HCT116 (cell line): ENCODE results near the gene TEAD1. TPM values are rescaled to one million over a fixed set of nuclear protein-coding genes. Genes with fewer than 3 reads are reported as not detected.

Experiments
- ATAC-seq: fragments of 200-7000 bp; cut with Tn5 transposase; 2 replicates; pipeline ENCODE4 v1.9.1; 2020; ENCODE audit warnings: mild to moderate bottlenecking, moderate library complexity
- BruUV-seq: library from RNA; stranded (reverse); fragments of 400-500 nt; replicated peaks from 2 replicates; lab custom pipeline; 2021; lab: Mats Ljungman, UMichigan
- CTCF ChIA-PET: fragments of 300-600 bp; sonication (Branson Sonifier 250); formaldehyde crosslinking; loops from one replicate; lab custom pipeline; 2021; ENCODE audit warnings: antibody characterized with exemption; lab: Charles Lee
- POLR2A ChIA-PET: fragments of 300-600, 350-600 bp; sonication (Branson Sonifier 250); formaldehyde crosslinking; loops from one replicate; lab custom pipeline; 2021; ENCODE audit warnings: antibody characterized with exemption; lab: Charles Lee
- RAD21 ChIA-PET, 2 experiments: fragments of 300-600 bp; sonication (Branson Sonifier 250); formaldehyde crosslinking; loops; one replicate each; lab custom pipeline; 2023; ENCODE audit warnings: low total read pairs in 2 of 2; ENCODE audit not compliant: uncharacterized antibody in 2 of 2, unreplicated experiment in 2 of 2, low non-redundant PET in 1 of 2; lab: Charles Lee
- DNase-seq: peaks from one replicate; pipeline ENCODE4 v3.0.0-alpha.2; 2010; ENCODE audit warnings: low read depth, low spot score
- H2AFZ ChIP-seq: fragments of 200-600 bp; shearing (Covaris generic), sonication (generic); 2 replicates; pipeline ENCODE4 v1.6.1; 2017; ENCODE audit warnings: low read depth, mixed run types, mixed read lengths, antibody characterized with exemption, low read length; ENCODE audit not compliant: poor library complexity, severe bottlenecking
- H3K27ac ChIP-seq: 2 replicates; pipeline ENCODE4 v1.5.1; 2012; ENCODE audit warnings: low read depth, low read length
- H3K27me3 ChIP-seq: fragments of 200-600 bp; sonication (generic); 2 replicates; pipeline ENCODE4 v1.6.1; 2016; ENCODE audit warnings: mixed run types, low read length, mixed read lengths; ENCODE audit not compliant: insufficient read depth
- H3K36me3 ChIP-seq, 2 experiments: fragments of 200-500 bp in 1 of 2; fragments of 200-600 bp in 1 of 2; sonication (Bioruptor generic) in 1 of 2; sonication (generic) in 1 of 2; 2 replicates each; pipeline versions ENCODE4 v1.5.1 to v1.6.1; 2014 to 2016; ENCODE audit warnings: low read length in 2 of 2, inconsistent platforms in 1 of 2, mixed read lengths in 1 of 2, mixed run types in 1 of 2; ENCODE audit not compliant: insufficient read depth in 2 of 2, control insufficient read depth in 1 of 2
- H3K4me1 ChIP-seq, 2 experiments: fragments of 200-600 bp in 1 of 2; sonication (generic) in 1 of 2; 2 replicates each; pipeline versions ENCODE4 v1.5.1 to v1.6.1; 2012 to 2017; ENCODE audit warnings: low read length in 2 of 2, inconsistent platforms in 1 of 2, mild to moderate bottlenecking in 1 of 2, mixed read lengths in 1 of 2, mixed run types in 1 of 2, moderate library complexity in 1 of 2; ENCODE audit not compliant: insufficient read depth in 2 of 2, control insufficient read depth in 1 of 2
- H3K4me2 ChIP-seq: fragments of 200-600 bp; sonication (generic); 2 replicates; pipeline ENCODE4 v1.6.1; 2017; ENCODE audit warnings: mixed run types, low read length, mixed read lengths
- H3K4me3 ChIP-seq, 2 experiments: fragments of 200-600 bp in 1 of 2; sonication (generic) in 1 of 2; replicated peaks in 1 of 2; 2 replicates each; pipeline ENCODE4 v1.5.1; 2011 to 2016; ENCODE audit warnings: low read length in 2 of 2, control low read depth in 1 of 2, low read depth in 1 of 2, mild to moderate bottlenecking in 1 of 2, mixed read lengths in 1 of 2, mixed run types in 1 of 2
- H3K79me2 ChIP-seq: fragments of 200-600 bp; sonication (generic); 2 replicates; pipeline ENCODE4 v1.6.1; 2017; ENCODE audit warnings: mild to moderate bottlenecking, mixed run types, low read length, moderate library complexity, mixed read lengths; ENCODE audit not compliant: insufficient read depth
- H3K9ac ChIP-seq: fragments of 200-600 bp; sonication (generic); 2 replicates; pipeline ENCODE4 v1.6.1; 2016; ENCODE audit warnings: low read length, mixed read lengths
- H3K9me2 ChIP-seq: fragments of 200-600 bp; sonication (generic), shearing (Covaris generic); 2 replicates; pipeline ENCODE4 v1.6.1; 2017; ENCODE audit warnings: mixed run types, mild to moderate bottlenecking, moderate library complexity; ENCODE audit not compliant: insufficient read depth
- H3K9me3 ChIP-seq, 2 experiments: fragments of 200-500 bp in 1 of 2; fragments of 200-600 bp in 1 of 2; sonication (Bioruptor generic) in 1 of 2; sonication (generic) in 1 of 2; 2 replicates each; pipeline ENCODE4 v1.6.1; 2014 to 2017; ENCODE audit warnings: low read length in 2 of 2, mixed read lengths in 2 of 2, inconsistent platforms in 1 of 2, low read depth in 1 of 2, mild to moderate bottlenecking in 1 of 2, mixed run types in 1 of 2, moderate library complexity in 1 of 2; ENCODE audit not compliant: control insufficient read depth in 1 of 2, insufficient read depth in 1 of 2
- H4K20me1 ChIP-seq: fragments of 200-600 bp; sonication (generic), shearing (Covaris generic); 2 replicates; pipeline ENCODE4 v1.6.1; 2017; ENCODE audit warnings: mixed run types, mild to moderate bottlenecking, moderate library complexity; ENCODE audit not compliant: insufficient read depth
- CBX3 ChIP-seq: IDR thresholded peaks from 2 replicates; pipeline ENCODE4 v1.6.1; 2012; ENCODE audit warnings: low read depth
- CEBPB ChIP-seq: IDR thresholded peaks from 2 replicates; pipeline ENCODE4 v1.6.1; 2012; ENCODE audit warnings: low read depth
- EGR1 ChIP-seq: IDR thresholded peaks from 2 replicates; pipeline ENCODE4 v1.6.1; 2012; ENCODE audit warnings: low read depth
- ELF1 ChIP-seq: IDR thresholded peaks from 2 replicates; pipeline ENCODE4 v1.6.1; 2012; ENCODE audit warnings: low read depth, borderline replicate concordance
- EZH2phosphoT487 ChIP-seq: fragments of 200-600 bp; IDR thresholded peaks from 2 replicates; pipeline ENCODE4 v1.6.1; 2018; ENCODE audit warnings: antibody characterized with exemption, borderline replicate concordance
- FOSL1 ChIP-seq: IDR thresholded peaks from 2 replicates; pipeline ENCODE4 v1.6.1; 2012; ENCODE audit warnings: low read depth
- JUND ChIP-seq: IDR thresholded peaks from 2 replicates; pipeline ENCODE4 v1.6.1; 2012
- SIN3A ChIP-seq: IDR thresholded peaks from 2 replicates; pipeline ENCODE4 v1.6.1; 2012; ENCODE audit warnings: low read depth
- SRF ChIP-seq: IDR thresholded peaks from 2 replicates; pipeline ENCODE4 v1.6.1; 2012; ENCODE audit warnings: low read depth
- TCF7L2 ChIP-seq: IDR thresholded peaks from 2 replicates; pipeline ENCODE4 v1.7.0; 2011; ENCODE audit warnings: borderline replicate concordance, inconsistent platforms; ENCODE audit not compliant: insufficient read depth, insufficient read length; ENCODE audit errors: extremely low read depth
- YY1 ChIP-seq: IDR thresholded peaks from 2 replicates; pipeline ENCODE4 v1.6.1; 2011; ENCODE audit warnings: low read length, low read depth, moderate library complexity, mild to moderate bottlenecking; ENCODE audit not compliant: insufficient replicate concordance; ENCODE audit errors: extremely low read depth
- ZNF274 ChIP-seq: fragments of 200-500 bp; sonication (Bioruptor generic); IDR thresholded peaks from 2 replicates; pipeline ENCODE4 v1.6.1; 2014; ENCODE audit warnings: mild to moderate bottlenecking, low read depth, low read length, inconsistent platforms
- intact Hi-C: fragments of 100-400 bp; cut with micrococcal nuclease; formaldehyde crosslinking; loops from 2 replicates; pipeline ENCODE4 v1.10.0; 2022
- total RNA-seq: library from RNA; stranded (reverse); gene quantifications from one replicate; pipeline ENCODE4 v1.2.1, GENCODE V29; 2021; ENCODE audit not compliant: unreplicated experiment
- TF ChIP-seq, protein P1 (sequence below): IDR thresholded peaks from 2 replicates; pipeline ENCODE4 v1.6.1; 2011; ENCODE audit warnings: mild to moderate bottlenecking, low read length, moderate library complexity; ENCODE audit not compliant: insufficient replicate concordance; ENCODE audit errors: extremely low read depth
- TF ChIP-seq, protein P2 (sequence below), 3 experiments: fragments of 200-600 bp in 1 of 3; sonication (generic) in 1 of 3; IDR thresholded peaks in 2 of 3; conservative IDR thresholded peaks in 1 of 3; 2 replicates each; pipeline ENCODE4 v1.5.1; 2012 to 2017; ENCODE audit warnings: low read depth in 2 of 3, low read length in 2 of 3, antibody characterized with exemption in 1 of 3, borderline replicate concordance in 1 of 3, control low read depth in 1 of 3, mild to moderate bottlenecking in 1 of 3, mixed read lengths in 1 of 3, mixed run types in 1 of 3, moderate library complexity in 1 of 3; ENCODE audit not compliant: insufficient read depth in 1 of 3
- TF ChIP-seq, protein P3 (sequence below): IDR thresholded peaks from 2 replicates; pipeline ENCODE4 v1.6.1; 2012

TEAD1 gene
- total RNA-seq, 1 experiment from 2014 or later, result 103 TPM

DNA sequence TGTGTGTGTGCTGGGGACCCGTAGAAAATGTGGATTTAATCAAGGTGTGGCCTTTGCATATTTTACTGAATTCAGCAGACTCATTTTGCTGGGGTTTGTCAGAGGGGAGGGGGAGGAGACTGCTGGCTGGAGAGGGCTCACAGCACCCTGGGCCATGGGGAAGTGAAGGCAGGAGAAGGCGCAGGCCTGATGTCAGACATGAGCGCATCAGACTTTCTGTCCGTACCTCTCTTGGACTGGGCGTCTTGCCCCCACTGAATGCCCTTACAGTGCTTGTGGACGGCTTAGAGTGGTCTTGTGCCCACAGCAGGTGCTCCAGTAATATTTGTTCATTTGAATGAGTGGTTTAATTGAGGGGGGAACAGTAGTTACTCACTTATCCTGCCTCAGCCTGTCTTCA is 75.2 kb downstream of the TEAD1 start:
- no peak for DNase-seq
- ATAC-seq, result no peak
- ChIA-PET CTCF (no interaction called here), POLR2A (no interaction called here), RAD21 (no interaction called here)
- Histone ChIP-seq H3K4me1 (peaks cover 49 to 62% of the 10 kb centered on the region in 2 experiments), H3K4me2 (no peak overlapping the region), H3K36me3 (no peaks in the 10 kb centered on the region), H3K27me3 (no peaks in the 10 kb centered on the region), H3K9me2 (no peaks in the 10 kb centered on the region), H2AFZ (no peak overlapping the region), H3K79me2 (peaks cover 93% of the 10 kb centered on the region), H3K4me3 (no peak overlapping the region), H3K9ac (no peak overlapping the region), H3K9me3 (no peaks in the 10 kb centered on the region), H4K20me1 (no peaks in the 10 kb centered on the region; the same call in 1 of the 2 replicates), H3K27ac (no peak overlapping the region)
- no TSS peak for BruUV-seq
- intact Hi-C loops, result no loop called here
- no peak for TF ChIP-seq SRF

DNA sequence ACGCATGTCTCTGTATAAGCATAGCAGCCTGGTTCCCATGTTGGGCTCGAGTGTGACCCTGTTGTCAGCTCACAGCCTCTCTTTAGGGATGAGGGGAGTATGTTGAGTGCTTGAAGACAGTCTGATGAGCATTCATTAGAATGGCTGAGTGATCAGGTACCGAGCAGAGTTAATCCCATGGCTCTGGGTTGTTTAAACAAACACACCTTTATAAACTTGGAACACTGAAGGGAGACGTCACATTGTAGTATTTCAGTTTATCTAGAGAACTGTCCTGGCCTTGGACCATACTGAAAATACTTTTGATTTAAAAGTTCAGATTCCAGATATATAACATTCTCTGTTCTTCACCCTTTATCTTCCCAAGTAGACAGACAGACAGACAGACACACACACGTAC is 76.0 kb downstream of the TEAD1 start:
- Histone ChIP-seq H3K27ac (no peak overlapping the region), H3K9me2 (no peaks in the 10 kb centered on the region), H3K36me3 (no peaks in the 10 kb centered on the region), H3K79me2 (peaks cover 93% of the 10 kb centered on the region), H3K4me1 (peaks cover 48 to 61% of the 10 kb centered on the region in 2 experiments), H3K4me3 (no peak overlapping the region), H3K27me3 (no peaks in the 10 kb centered on the region), H2AFZ (no peak overlapping the region), H3K4me2 (no peak overlapping the region), H3K9me3 (no peaks in the 10 kb centered on the region), H4K20me1 (no peaks in the 10 kb centered on the region; the same call in 1 of the 2 replicates), H3K9ac (no peak overlapping the region)
- DNase-seq, result no peak
- CTCF ChIA-PET, result no interaction called here
- intact Hi-C loops, result loop anchor here (10.0 kb wide), 1 partner anchor 145 kb away; no protein-coding TSS in a partner anchor
- POLR2A ChIA-PET, result no interaction called here
- RAD21 ChIA-PET, result no interaction called here
- no TSS peak for BruUV-seq
- ATAC-seq, result no peak
- TF ChIP-seq SRF, result no peak
- no peak for TF ChIP-seq ELF1
- TF ChIP-seq EGR1, result no peak
- TF ChIP-seq JUND, result no peak
- TF ChIP-seq ZNF274, result no peak
- TF ChIP-seq FOSL1, result no peak
- TF ChIP-seq CBX3, result no peak
- TF ChIP-seq TCF7L2, result no peak
- TF ChIP-seq EZH2phosphoT487, result no peak
- TF ChIP-seq, protein P1, sequence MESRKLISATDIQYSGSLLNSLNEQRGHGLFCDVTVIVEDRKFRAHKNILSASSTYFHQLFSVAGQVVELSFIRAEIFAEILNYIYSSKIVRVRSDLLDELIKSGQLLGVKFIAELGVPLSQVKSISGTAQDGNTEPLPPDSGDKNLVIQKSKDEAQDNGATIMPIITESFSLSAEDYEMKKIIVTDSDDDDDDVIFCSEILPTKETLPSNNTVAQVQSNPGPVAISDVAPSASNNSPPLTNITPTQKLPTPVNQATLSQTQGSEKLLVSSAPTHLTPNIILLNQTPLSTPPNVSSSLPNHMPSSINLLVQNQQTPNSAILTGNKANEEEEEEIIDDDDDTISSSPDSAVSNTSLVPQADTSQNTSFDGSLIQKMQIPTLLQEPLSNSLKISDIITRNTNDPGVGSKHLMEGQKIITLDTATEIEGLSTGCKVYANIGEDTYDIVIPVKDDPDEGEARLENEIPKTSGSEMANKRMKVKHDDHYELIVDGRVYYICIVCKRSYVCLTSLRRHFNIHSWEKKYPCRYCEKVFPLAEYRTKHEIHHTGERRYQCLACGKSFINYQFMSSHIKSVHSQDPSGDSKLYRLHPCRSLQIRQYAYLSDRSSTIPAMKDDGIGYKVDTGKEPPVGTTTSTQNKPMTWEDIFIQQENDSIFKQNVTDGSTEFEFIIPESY, result no peak
- TF ChIP-seq, protein P2, sequence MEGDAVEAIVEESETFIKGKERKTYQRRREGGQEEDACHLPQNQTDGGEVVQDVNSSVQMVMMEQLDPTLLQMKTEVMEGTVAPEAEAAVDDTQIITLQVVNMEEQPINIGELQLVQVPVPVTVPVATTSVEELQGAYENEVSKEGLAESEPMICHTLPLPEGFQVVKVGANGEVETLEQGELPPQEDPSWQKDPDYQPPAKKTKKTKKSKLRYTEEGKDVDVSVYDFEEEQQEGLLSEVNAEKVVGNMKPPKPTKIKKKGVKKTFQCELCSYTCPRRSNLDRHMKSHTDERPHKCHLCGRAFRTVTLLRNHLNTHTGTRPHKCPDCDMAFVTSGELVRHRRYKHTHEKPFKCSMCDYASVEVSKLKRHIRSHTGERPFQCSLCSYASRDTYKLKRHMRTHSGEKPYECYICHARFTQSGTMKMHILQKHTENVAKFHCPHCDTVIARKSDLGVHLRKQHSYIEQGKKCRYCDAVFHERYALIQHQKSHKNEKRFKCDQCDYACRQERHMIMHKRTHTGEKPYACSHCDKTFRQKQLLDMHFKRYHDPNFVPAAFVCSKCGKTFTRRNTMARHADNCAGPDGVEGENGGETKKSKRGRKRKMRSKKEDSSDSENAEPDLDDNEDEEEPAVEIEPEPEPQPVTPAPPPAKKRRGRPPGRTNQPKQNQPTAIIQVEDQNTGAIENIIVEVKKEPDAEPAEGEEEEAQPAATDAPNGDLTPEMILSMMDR (IDR thresholded peaks at IDR 0.05 in 2 of 3, conservative IDR thresholded peaks at IDR 0.05 in 1 of 3; ENCODE audit: borderline replicate concordance in 1 of 3, insufficient read depth in 1 of 3, low read depth in 2 of 3, low read length in 2 of 3), result no peak
- no peak for TF ChIP-seq CEBPB
- TF ChIP-seq YY1, result no peak
- TF ChIP-seq SIN3A, result no peak
- TF ChIP-seq, protein P3, sequence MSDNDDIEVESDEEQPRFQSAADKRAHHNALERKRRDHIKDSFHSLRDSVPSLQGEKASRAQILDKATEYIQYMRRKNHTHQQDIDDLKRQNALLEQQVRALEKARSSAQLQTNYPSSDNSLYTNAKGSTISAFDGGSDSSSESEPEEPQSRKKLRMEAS, result no peak
